H1 (cell line): ENCODE measurements around the gene MACROD2. TPM values are rescaled to one million over a fixed set of nuclear protein-coding genes. Genes with fewer than 3 reads are reported as not detected.

Experiments
- CTCF ChIA-PET: fragments of 300-600 bp; sonication (Branson Sonifier 250); formaldehyde crosslinking; loops from one replicate; lab custom pipeline; 2021; ENCODE audit not compliant: partially characterized antibody; lab: Charles Lee
- POLR2A ChIA-PET: fragments of 300-600 bp; sonication (Branson Sonifier 250); formaldehyde crosslinking; loops from one replicate; lab custom pipeline; 2021; ENCODE audit warnings: inconsistent platforms; ENCODE audit not compliant: partially characterized antibody; lab: Charles Lee
- DNase-seq, 2 experiments: peaks; one replicate each; pipeline versions ENCODE4 v3.0.0 to v3.0.0-alpha.2; 2010 to 2022; ENCODE audit warnings: low spot score in 2 of 2, low read depth in 1 of 2, mixed read lengths in 1 of 2
- FAIRE-seq: peaks from 2 replicates; lab custom pipeline; 2011; peaks lifted over from hg19 to GRCh38; lab: Jason Lieb, UNC
- H2AFZ ChIP-seq: 2 replicates; pipeline ENCODE4 v1.8.1; 2012; ENCODE audit warnings: low read length, inconsistent platforms
- H2AK5ac ChIP-seq: 2 replicates; pipeline ENCODE4 v1.6.1; 2013; ENCODE audit warnings: low read depth, low read length
- H2BK120ac ChIP-seq: replicated peaks from 2 replicates; pipeline ENCODE3; 2013; ENCODE audit warnings: low read depth, low read length, inconsistent platforms
- H2BK12ac ChIP-seq: 2 replicates; pipeline ENCODE4 v1.6.1; 2013; ENCODE audit warnings: low read depth, low read length
- H2BK15ac ChIP-seq: 2 replicates; pipeline ENCODE4 v1.6.1; 2013; ENCODE audit warnings: low read length
- H2BK20ac ChIP-seq: 2 replicates; pipeline ENCODE4 v1.6.1; 2013; ENCODE audit warnings: low read length
- H2BK5ac ChIP-seq: 2 replicates; pipeline ENCODE4 v1.6.1; 2013; ENCODE audit warnings: low read depth, low read length
- H3K14ac ChIP-seq: 2 replicates; pipeline ENCODE4 v1.6.1; 2013; ENCODE audit warnings: inconsistent platforms; ENCODE audit not compliant: insufficient read length
- H3K18ac ChIP-seq: 2 replicates; pipeline ENCODE4 v1.6.1; 2013; ENCODE audit warnings: low read length; ENCODE audit errors: extremely low read depth
- H3K23ac ChIP-seq: 2 replicates; pipeline ENCODE4 v1.6.1; 2013; ENCODE audit warnings: inconsistent platforms; ENCODE audit not compliant: insufficient read length
- H3K23me2 ChIP-seq: 2 replicates; pipeline ENCODE4 v1.6.1; 2013; ENCODE audit warnings: low read depth, low read length
- H3K27ac ChIP-seq: 2 replicates; pipeline ENCODE4 v1.6.1; 2011; ENCODE audit warnings: low read depth, low read length, inconsistent platforms
- H3K27me3 ChIP-seq, 4 experiments: replicated peaks in 1 of 4; 1 replicate in 1 of 4; 2 replicates in 3 of 4; pipeline versions ENCODE4 v1.6.1 to v1.8.1; 2011 to 2013; ENCODE audit warnings: low read length in 3 of 4, mild to moderate bottlenecking in 3 of 4, inconsistent platforms in 2 of 4, mixed read lengths in 2 of 4, moderate library complexity in 1 of 4; ENCODE audit not compliant: control insufficient read depth in 3 of 4, insufficient read depth in 3 of 4; ENCODE audit errors: extremely low read depth in 1 of 4
- H3K36me3 ChIP-seq, 4 experiments: 2 replicates each; pipeline versions ENCODE4 v1.6.1 to v1.8.1; 2011 to 2013; ENCODE audit warnings: mild to moderate bottlenecking in 4 of 4, low read length in 3 of 4, moderate library complexity in 2 of 4, control low read depth in 1 of 4, inconsistent platforms in 1 of 4; ENCODE audit not compliant: insufficient read depth in 4 of 4, control insufficient read depth in 2 of 4
- H3K4ac ChIP-seq: replicated peaks from 2 replicates; pipeline ENCODE3; 2013; ENCODE audit warnings: low read length, low read depth, mixed read lengths, inconsistent platforms; ENCODE audit not compliant: insufficient read length
- H3K4me1 ChIP-seq, 4 experiments: replicated peaks in 1 of 4; 1 replicate in 1 of 4; 2 replicates in 3 of 4; pipeline versions ENCODE4 v1.6.1 to v1.8.1; 2011 to 2013; ENCODE audit warnings: low read length in 3 of 4, inconsistent platforms in 2 of 4, mixed read lengths in 1 of 4; ENCODE audit not compliant: insufficient read depth in 4 of 4, control insufficient read depth in 3 of 4
- H3K4me2 ChIP-seq, 2 experiments: 2 replicates each; pipeline versions ENCODE4 v1.6.1 to v1.8.1; 2011 to 2013; ENCODE audit warnings: low read depth in 2 of 2, low read length in 2 of 2, control low read depth in 1 of 2, inconsistent platforms in 1 of 2, mild to moderate bottlenecking in 1 of 2; ENCODE audit not compliant: insufficient read depth in 1 of 2
- H3K4me3 ChIP-seq, 4 experiments: fragments of 200-600, 300-600 bp in 1 of 4; sonication (generic), shearing (Covaris generic), sonication (Bioruptor Twin) in 1 of 4; 2 replicates each; pipeline versions ENCODE4 v1.5.1 to v1.8.1; 2011 to 2016; ENCODE audit warnings: low read length in 4 of 4, low read depth in 3 of 4, control low read depth in 2 of 4, inconsistent platforms in 2 of 4, mild to moderate bottlenecking in 2 of 4, mixed read lengths in 1 of 4, moderate library complexity in 1 of 4; ENCODE audit not compliant: insufficient read depth in 2 of 4; ENCODE audit errors: extremely low read depth in 1 of 4
- H3K56ac ChIP-seq: replicated peaks from 2 replicates; pipeline ENCODE3; 2013; ENCODE audit warnings: low read depth, mild to moderate bottlenecking, mixed read lengths, low read length, inconsistent platforms; ENCODE audit not compliant: insufficient read length
- H3K79me1 ChIP-seq: 2 replicates; pipeline ENCODE4 v1.6.1; 2013; ENCODE audit warnings: low read depth, low read length, control low read depth
- H3K79me2 ChIP-seq, 2 experiments: 2 replicates each; pipeline versions ENCODE4 v1.6.1 to v1.8.1; 2012 to 2013; ENCODE audit warnings: low read length in 2 of 2, mild to moderate bottlenecking in 2 of 2, inconsistent platforms in 1 of 2; ENCODE audit not compliant: insufficient read depth in 2 of 2, control insufficient read depth in 1 of 2
- H3K9ac ChIP-seq, 4 experiments: replicated peaks in 1 of 4; 1 replicate in 1 of 4; 2 replicates in 3 of 4; pipeline versions ENCODE4 v1.6.1 to v1.8.1; 2011 to 2013; ENCODE audit warnings: low read depth in 3 of 4, low read length in 3 of 4, control low read depth in 2 of 4, mild to moderate bottlenecking in 2 of 4, moderate library complexity in 2 of 4, inconsistent platforms in 1 of 4; ENCODE audit errors: extremely low read depth in 1 of 4
- H3K9me3 ChIP-seq, 2 experiments: 2 replicates each; pipeline versions ENCODE4 v1.6.1 to v1.8.1; 2012 to 2013; ENCODE audit warnings: mild to moderate bottlenecking in 2 of 2, moderate library complexity in 2 of 2, control low read depth in 1 of 2, inconsistent platforms in 1 of 2, low read depth in 1 of 2, low read length in 1 of 2, mixed read lengths in 1 of 2; ENCODE audit not compliant: insufficient read depth in 2 of 2
- H4K20me1 ChIP-seq, 2 experiments: replicated peaks in 1 of 2; 2 replicates each; pipeline versions ENCODE3 to v1.8.1; 2011 to 2013; ENCODE audit warnings: inconsistent platforms in 2 of 2, low read length in 2 of 2, mild to moderate bottlenecking in 1 of 2; ENCODE audit not compliant: insufficient read depth in 2 of 2, control insufficient read depth in 1 of 2
- H4K5ac ChIP-seq: 2 replicates; pipeline ENCODE4 v1.6.1; 2013; ENCODE audit warnings: low read length, low read depth, mixed read lengths, inconsistent platforms; ENCODE audit not compliant: insufficient read length
- H4K8ac ChIP-seq: 2 replicates; pipeline ENCODE4 v1.8.0; 2013; ENCODE audit warnings: mild to moderate bottlenecking, moderate library complexity, low read length, inconsistent platforms; ENCODE audit not compliant: insufficient read depth; ENCODE audit errors: extremely low read depth
- H4K91ac ChIP-seq: replicated peaks from 2 replicates; pipeline ENCODE3; 2013; ENCODE audit warnings: low read length, mixed read lengths, inconsistent platforms; ENCODE audit not compliant: insufficient read length
- CEBPB ChIP-seq: IDR thresholded peaks from 2 replicates; pipeline ENCODE4 v1.6.1; 2012; ENCODE audit warnings: low read depth, low read length
- KDM5A ChIP-seq: fragments of 200-600 bp; IDR thresholded peaks from 2 replicates; pipeline ENCODE4 v1.7.1; 2012; ENCODE audit warnings: mild to moderate bottlenecking, low read length, inconsistent platforms, mixed read lengths
- RXRA ChIP-seq: IDR thresholded peaks from 2 replicates; pipeline ENCODE4 v1.6.1; 2011; ENCODE audit warnings: low read depth, mild to moderate bottlenecking, low read length, moderate library complexity; ENCODE audit not compliant: insufficient read depth
- SIX5 ChIP-seq: IDR thresholded peaks from 2 replicates; pipeline ENCODE4 v1.6.1; 2011; ENCODE audit warnings: mild to moderate bottlenecking, low read depth, low read length
- SP1 ChIP-seq: IDR thresholded peaks from 2 replicates; pipeline ENCODE4 v1.6.1; 2011; ENCODE audit warnings: low read depth, low read length
- WGBS, 2 experiments: shearing (Covaris generic) in 1 of 2; methylation state at CpG; one replicate each; pipeline versions ENCODE4 v1.1.6 to v1.1.7; 2013 to 2015; ENCODE audit warnings: low lambda C conversion rate in 2 of 2, mixed read lengths in 2 of 2, inconsistent platforms in 1 of 2, low coverage in 1 of 2, missing lambda C conversion rate in 1 of 2; ENCODE audit not compliant: insufficient replicate concordance in 2 of 2, insufficient coverage in 1 of 2, insufficient read length in 1 of 2; ENCODE audit errors: extremely low coverage in 1 of 2, missing lambda C conversion rate in 1 of 2; 5-methylcytosine and 5-hydroxymethylcytosine counted together
- polyA plus RNA-seq, 7 experiments: library from polyadenylated mRNA; depleted of rRNA in 3 of 7; stranded (reverse) in 5 of 7; unstranded in 2 of 7; fragments of >200 nt in 5 of 7; fragments of 200-250 nt in 2 of 7; gene quantifications; 1 replicate in 5 of 7; 2 replicates in 1 of 7; 4 replicates in 1 of 7; pipeline versions ENCODE4 v1.2.1 to v1.2.3, GENCODE V29; 2011 to 2013; ENCODE audit warnings: missing spikeins in 2 of 7, mixed read lengths in 2 of 7
- total RNA-seq: library from RNA; stranded (reverse); fragmentation: NEBNext Ultra II Directional; extraction: Animal tissue kit (Norgen Biotek cat#: 25700); gene quantifications from 2 replicates; pipeline ENCODE4 v1.2.1, GENCODE V29; 2021

The MACROD2 gene
- total and polyA plus RNA-seq, 2 of the 8 experiments (the other 6 are each of a cell fraction or from before 2014, with no cell fraction given), result 0.70 to 3.9 TPM

DNA sequence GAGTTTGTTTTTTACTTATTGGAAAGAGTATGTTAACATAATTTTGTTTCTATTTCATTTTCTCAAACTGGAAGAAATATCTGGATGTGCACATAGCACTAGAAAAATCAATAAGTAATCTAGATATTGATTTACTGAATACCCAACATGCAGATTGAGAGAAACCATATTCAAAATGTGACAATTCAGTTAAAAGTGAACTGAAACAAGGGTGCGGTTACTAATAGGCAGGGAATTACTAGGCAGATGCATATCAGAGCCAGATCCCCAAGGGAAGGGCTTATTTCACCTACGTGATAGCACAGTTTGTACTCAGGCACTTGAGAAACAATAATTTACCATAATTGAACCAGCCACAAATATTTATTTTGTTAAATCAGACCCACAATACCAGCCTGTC, 835.1 kb downstream of the MACROD2 start:
- Histone ChIP-seq H2BK15ac (no peak overlapping the region), H3K79me1 (no peaks in the 10 kb centered on the region), H3K36me3 (no peaks in the 10 kb centered on the region; a peak in 1 of 8 replicates), H3K27ac (no peak overlapping the region), H4K8ac (no peak overlapping the region), H3K4me1 (no peaks in the 10 kb centered on the region), H3K9ac (no peak overlapping the region), H3K27me3 (no peaks in the 10 kb centered on the region), H2AK5ac (no peak overlapping the region), H2BK5ac (no peak overlapping the region), H3K79me2 (no peaks in the 10 kb centered on the region), H4K20me1 (no peaks in the 10 kb centered on the region), H2BK20ac (no peak overlapping the region), H3K23me2 (no peaks in the 10 kb centered on the region), H4K91ac (no peak overlapping the region), H4K5ac (no peak overlapping the region), H2BK12ac (no peak overlapping the region), H3K14ac (no peak overlapping the region), H3K4ac (no peak overlapping the region), H2BK120ac (no peak overlapping the region), H3K4me2 (no peak overlapping the region), H3K4me3 (no peak overlapping the region), H3K18ac (no peak overlapping the region), H3K23ac (no peak overlapping the region), H3K9me3 (no peaks in the 10 kb centered on the region), H2AFZ (no peak overlapping the region), H3K56ac (no peak overlapping the region)
- POLR2A ChIA-PET, result no interaction called here
- no peak for DNase-seq
- TF ChIP-seq CEBPB, result no peak
- no peak for TF ChIP-seq KDM5A
- no peak for TF ChIP-seq SP1
- no peak for TF ChIP-seq RXRA
- TF ChIP-seq SIX5, result no peak
- CTCF ChIA-PET, result no interaction called here
- FAIRE-seq, result no peak
- 96% methylated on average over 2 of the region's 2 CpGs; no CpG with 5 or more reads in 1 of the 2 experiments for WGBS, 2 experiments
